Measurements from ENCODE around the gene ARHGEF7. TPM values are rescaled to one million over a fixed set of nuclear protein-coding genes. Genes with fewer than 3 reads are reported as not detected.

Gene ARHGEF7
- total and polyA plus RNA-seq, 8 donors = 11.6 to 126 (median 49.7) TPM

DNA sequence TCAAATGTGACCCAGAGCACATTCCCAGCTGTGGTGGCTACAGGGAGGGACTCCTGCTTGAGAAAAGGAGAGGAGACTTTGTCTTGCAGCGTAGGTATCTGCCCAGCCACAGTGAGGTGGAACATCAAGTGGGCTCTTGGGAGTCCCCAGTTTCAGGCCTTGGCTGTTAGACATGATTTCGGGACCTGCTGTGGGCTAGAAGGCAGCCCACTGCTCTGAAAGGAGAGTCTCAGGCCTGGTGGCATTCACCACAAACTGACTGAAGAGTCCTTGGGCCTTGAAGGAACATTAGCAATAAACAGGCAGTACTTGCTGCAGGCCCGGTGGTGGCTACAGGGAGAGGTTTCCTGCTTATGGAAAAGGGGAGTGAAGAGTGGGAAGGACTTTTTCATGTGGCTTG, 143.5 kb downstream of the ARHGEF7 start:
- 97 to 100% (median 98%) methylated on average over 3 of the region's 3 CpGs for WGBS, 5 donors
- no peaks in the 10 kb centered on the region for H3K4me1 ChIP-seq
- TF ChIP-seq, protein P1, sequence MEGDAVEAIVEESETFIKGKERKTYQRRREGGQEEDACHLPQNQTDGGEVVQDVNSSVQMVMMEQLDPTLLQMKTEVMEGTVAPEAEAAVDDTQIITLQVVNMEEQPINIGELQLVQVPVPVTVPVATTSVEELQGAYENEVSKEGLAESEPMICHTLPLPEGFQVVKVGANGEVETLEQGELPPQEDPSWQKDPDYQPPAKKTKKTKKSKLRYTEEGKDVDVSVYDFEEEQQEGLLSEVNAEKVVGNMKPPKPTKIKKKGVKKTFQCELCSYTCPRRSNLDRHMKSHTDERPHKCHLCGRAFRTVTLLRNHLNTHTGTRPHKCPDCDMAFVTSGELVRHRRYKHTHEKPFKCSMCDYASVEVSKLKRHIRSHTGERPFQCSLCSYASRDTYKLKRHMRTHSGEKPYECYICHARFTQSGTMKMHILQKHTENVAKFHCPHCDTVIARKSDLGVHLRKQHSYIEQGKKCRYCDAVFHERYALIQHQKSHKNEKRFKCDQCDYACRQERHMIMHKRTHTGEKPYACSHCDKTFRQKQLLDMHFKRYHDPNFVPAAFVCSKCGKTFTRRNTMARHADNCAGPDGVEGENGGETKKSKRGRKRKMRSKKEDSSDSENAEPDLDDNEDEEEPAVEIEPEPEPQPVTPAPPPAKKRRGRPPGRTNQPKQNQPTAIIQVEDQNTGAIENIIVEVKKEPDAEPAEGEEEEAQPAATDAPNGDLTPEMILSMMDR (IDR thresholded peaks at IDR 0.05) = no peak
- TF ChIP-seq EP300 (IDR thresholded peaks at IDR 0.05) = no peak
- no peak for TF ChIP-seq POLR2A (IDR thresholded peaks at IDR 0.05)
- TF ChIP-seq POLR2AphosphoS5 (IDR thresholded peaks at IDR 0.05) = no peak
- intact Hi-C loops (cut with DNase I; ENCODE audit: low total_unique reads) = no loop called here
- H3K36me3 ChIP-seq = peaks cover 13 to 58% (median 47%) of the 10 kb centered on the region in 4 donors
- H3K9me3 ChIP-seq = no peaks in the 10 kb centered on the region
- no peak overlapping the region for H3K27ac ChIP-seq
- no peak overlapping the region for H3K4me3 ChIP-seq
- DNase-seq = no peak
- H3K27me3 ChIP-seq = no peaks in the 10 kb centered on the region

DNA sequence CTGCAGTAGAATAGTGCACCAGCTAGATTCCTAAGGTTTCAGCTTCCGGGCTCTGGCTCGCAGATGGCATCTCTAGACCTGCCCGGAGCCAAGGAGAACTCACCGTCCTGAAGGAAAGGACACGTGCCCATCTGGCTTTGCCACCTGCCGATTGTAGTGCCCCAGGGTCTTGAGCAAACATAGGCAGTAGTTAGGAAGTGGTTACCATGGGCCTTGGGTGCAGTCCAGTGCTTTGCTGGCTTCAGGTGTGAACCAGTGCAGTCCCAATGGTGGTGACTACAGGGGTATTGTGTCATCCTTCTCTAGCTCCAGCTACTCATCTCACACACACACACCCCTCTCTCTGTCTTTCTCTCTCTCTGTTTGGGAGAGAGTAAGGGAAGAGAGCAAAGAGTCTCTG, 143.9 kb downstream of the ARHGEF7 start:
- no peak overlapping the region for H3K27ac ChIP-seq
- H3K27me3 ChIP-seq = no peaks in the 10 kb centered on the region
- WGBS, 5 donors = 94 to 98% (median 97%) methylated on average over 6 of the region's 6 CpGs
- DNase-seq = no peak
- TF ChIP-seq, protein P1 (IDR thresholded peaks at IDR 0.05) = no peak
- TF ChIP-seq EP300 (IDR thresholded peaks at IDR 0.05) (no peak), POLR2AphosphoS5 (IDR thresholded peaks at IDR 0.05) (no peak), POLR2A (IDR thresholded peaks at IDR 0.05) (no peak)
- no peaks in the 10 kb centered on the region for H3K4me1 ChIP-seq
- H3K4me3 ChIP-seq = no peak overlapping the region
- intact Hi-C loops (cut with DNase I; ENCODE audit: low total_unique reads) = no loop called here
- peaks cover 13 to 54% (median 46%) of the 10 kb centered on the region in 4 donors for H3K36me3 ChIP-seq
- H3K9me3 ChIP-seq = no peaks in the 10 kb centered on the region

DNA sequence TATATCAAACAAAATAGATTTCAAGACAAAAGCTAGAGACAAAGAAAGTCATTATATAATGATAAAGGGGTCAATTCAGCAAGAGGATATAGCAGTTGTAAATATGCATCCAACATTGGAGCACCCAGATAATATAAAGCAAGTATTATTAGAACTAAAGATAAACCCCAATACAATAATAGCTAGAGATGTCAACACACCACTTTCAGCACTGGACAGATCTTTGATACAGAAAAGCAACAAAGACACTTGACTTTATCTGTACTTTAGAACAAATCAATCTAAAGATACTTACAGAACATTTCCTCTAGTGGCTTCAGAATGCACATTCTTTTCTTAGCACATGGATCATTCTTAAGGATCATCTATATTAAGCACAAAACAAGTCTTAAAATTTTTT, 146.2 kb downstream of the ARHGEF7 start:
- Histone ChIP-seq H3K4me3 (no peak overlapping the region), H3K9me3 (no peaks in the 10 kb centered on the region), H3K36me3 (peaks cover 13 to 59% (median 48%) of the 10 kb centered on the region in 4 donors), H3K27me3 (no peaks in the 10 kb centered on the region), H3K27ac (no peak overlapping the region), H3K4me1 (no peaks in the 10 kb centered on the region)
- intact Hi-C loops (cut with DNase I; ENCODE audit: low total_unique reads) = no loop called here
- no peak for DNase-seq
- no peak for TF ChIP-seq POLR2A (IDR thresholded peaks at IDR 0.05)
- no peak for TF ChIP-seq POLR2AphosphoS5 (IDR thresholded peaks at IDR 0.05)
- TF ChIP-seq EP300 (IDR thresholded peaks at IDR 0.05) = no peak

DNA sequence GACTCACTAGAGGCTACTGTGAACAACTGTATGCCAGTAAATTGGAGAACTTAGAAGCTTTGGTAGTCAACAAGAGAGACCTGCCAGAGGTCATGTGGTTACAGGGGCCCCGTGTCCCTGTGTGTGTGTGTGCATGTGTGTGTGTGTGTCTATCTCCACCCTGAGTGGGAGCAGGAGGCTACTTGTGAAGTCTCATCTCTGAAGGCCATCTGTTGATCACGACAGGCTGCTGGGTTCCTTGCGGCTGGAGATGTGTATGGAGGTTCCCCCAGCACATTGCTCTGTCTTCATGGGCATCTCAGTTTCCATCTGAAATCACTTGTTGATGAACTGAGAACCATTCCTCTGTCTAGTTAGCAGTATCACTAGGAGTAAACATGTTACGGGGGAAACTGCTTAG, 147.2 kb downstream of the ARHGEF7 start:
- Histone ChIP-seq H3K4me3 (no peak overlapping the region), H3K27ac (no peak overlapping the region), H3K4me1 (no peaks in the 10 kb centered on the region), H3K36me3 (peaks cover 18 to 58% (median 56%) of the 10 kb centered on the region in 4 donors), H3K9me3 (no peaks in the 10 kb centered on the region), H3K27me3 (no peaks in the 10 kb centered on the region)
- DNase-seq = no peak
- 91 to 95% (median 94%) methylated on average over 4 of the region's 4 CpGs for WGBS, 5 donors
- TF ChIP-seq, protein P1 (IDR thresholded peaks at IDR 0.05) = no peak
- TF ChIP-seq POLR2AphosphoS5 (IDR thresholded peaks at IDR 0.05) = no peak
- no peak for TF ChIP-seq EP300 (IDR thresholded peaks at IDR 0.05)
- TF ChIP-seq POLR2A (IDR thresholded peaks at IDR 0.05) = no peak
- intact Hi-C loops (cut with DNase I; ENCODE audit: low total_unique reads) = no loop called here

DNA sequence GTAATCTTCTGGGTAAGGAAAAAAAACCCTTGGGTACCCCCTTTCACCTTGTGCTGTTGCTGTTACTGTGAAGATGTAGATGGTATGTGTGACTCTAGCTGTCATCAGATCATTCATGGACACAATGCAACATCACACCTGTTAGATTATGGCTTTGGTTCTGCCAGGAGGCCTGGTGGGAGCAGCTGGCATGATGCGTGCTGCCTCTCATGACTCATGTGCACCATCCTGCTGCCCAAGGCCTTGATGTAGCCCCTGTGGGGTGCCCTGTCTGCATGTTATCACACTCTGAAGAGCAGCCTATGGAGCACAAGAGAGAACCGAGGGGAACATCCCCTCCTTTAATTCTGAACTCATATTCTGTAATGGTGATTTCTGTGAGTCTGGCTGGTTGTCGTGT, 147.6 kb downstream of the ARHGEF7 start:
- DNase-seq = no peak
- 82 to 96% (median 91%) methylated on average over 3 of the region's 3 CpGs for WGBS, 5 donors
- H3K4me3 ChIP-seq = no peak overlapping the region
- no peaks in the 10 kb centered on the region for H3K27me3 ChIP-seq
- intact Hi-C loops (cut with DNase I; ENCODE audit: low total_unique reads) = no loop called here
- H3K4me1 ChIP-seq = no peaks in the 10 kb centered on the region
- H3K36me3 ChIP-seq = peaks cover 17 to 58% (median 57%) of the 10 kb centered on the region in 4 donors
- no peaks in the 10 kb centered on the region for H3K9me3 ChIP-seq
- TF ChIP-seq POLR2AphosphoS5 (IDR thresholded peaks at IDR 0.05) (no peak), EP300 (IDR thresholded peaks at IDR 0.05) (no peak), POLR2A (IDR thresholded peaks at IDR 0.05) (no peak)
- TF ChIP-seq, protein P1 (IDR thresholded peaks at IDR 0.05) = no peak
- H3K27ac ChIP-seq = no peak overlapping the region

Measured in stomach (tissue), 9 donors.